Measurements from ENCODE around the gene NUP98.

DNA sequence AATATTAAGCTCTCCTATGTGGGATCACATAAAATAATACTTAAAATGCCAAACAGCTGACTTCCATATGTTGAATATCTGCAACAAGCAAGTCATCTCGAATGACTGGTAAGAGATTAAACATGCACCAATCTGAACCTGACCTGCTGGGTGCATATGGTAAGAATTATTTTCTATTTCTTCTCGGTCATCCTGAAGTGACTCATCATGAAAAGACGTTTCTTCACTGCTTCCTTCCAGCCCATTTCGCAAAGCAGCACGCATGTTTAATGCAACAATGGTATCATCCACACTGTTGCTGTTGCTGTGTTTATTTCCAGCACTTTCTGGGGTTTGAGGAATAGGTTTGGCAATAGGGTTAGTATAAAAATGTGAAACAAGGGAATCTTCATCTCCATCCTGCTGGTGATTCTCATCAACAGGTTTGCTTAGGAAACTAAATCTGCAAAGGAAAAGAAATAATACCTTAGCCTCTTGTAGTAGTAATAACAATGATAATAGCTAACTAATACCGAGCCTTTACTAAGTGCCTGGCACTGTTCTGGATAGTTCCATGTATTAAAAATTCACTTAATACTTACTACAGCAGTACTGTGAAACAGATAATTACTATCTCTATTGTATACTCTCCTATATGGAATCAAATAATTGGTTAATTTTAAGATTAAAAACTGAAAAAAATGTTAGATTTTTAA, 74.2 kb downstream of the NUP98 start:
- TF ChIP-seq, protein P1, sequence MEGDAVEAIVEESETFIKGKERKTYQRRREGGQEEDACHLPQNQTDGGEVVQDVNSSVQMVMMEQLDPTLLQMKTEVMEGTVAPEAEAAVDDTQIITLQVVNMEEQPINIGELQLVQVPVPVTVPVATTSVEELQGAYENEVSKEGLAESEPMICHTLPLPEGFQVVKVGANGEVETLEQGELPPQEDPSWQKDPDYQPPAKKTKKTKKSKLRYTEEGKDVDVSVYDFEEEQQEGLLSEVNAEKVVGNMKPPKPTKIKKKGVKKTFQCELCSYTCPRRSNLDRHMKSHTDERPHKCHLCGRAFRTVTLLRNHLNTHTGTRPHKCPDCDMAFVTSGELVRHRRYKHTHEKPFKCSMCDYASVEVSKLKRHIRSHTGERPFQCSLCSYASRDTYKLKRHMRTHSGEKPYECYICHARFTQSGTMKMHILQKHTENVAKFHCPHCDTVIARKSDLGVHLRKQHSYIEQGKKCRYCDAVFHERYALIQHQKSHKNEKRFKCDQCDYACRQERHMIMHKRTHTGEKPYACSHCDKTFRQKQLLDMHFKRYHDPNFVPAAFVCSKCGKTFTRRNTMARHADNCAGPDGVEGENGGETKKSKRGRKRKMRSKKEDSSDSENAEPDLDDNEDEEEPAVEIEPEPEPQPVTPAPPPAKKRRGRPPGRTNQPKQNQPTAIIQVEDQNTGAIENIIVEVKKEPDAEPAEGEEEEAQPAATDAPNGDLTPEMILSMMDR (conservative IDR thresholded peaks at IDR 0.05), result no peak
- TF ChIP-seq EZH2 (IDR thresholded peaks at IDR 0.05; ENCODE audit: low read depth), result no peak
